Tibial nerve (tissue), 4 donors: ENCODE results near the gene GSTT4.
"Not testable (repeated sequence)": the region's sequence is repeated elsewhere in the genome, so short reads cannot be mapped to it uniquely, and the experiment has no call there.

Experiments
- EP300 ChIP-seq, 2 donors: sonication (generic); formaldehyde crosslinking; IDR thresholded peaks; one replicate each; pipeline ENCODE4 v1.6.1; 2017; ENCODE audit warnings: antibody characterized with exemption in 2 of 2, mild to moderate bottlenecking in 1 of 2
- POLR2A ChIP-seq, 2 donors: fragments of 450-650 bp; IDR thresholded peaks; one replicate each; pipeline ENCODE4 v1.6.1; 2017; ENCODE audit warnings: antibody characterized with exemption in 2 of 2, mild to moderate bottlenecking in 2 of 2, moderate library complexity in 2 of 2
- TF ChIP-seq, protein P1 (sequence below), 5 experiments: fragments of 200-600 bp in 3 of 5; fragments of 450-650 bp in 2 of 5; sonication (generic) in 3 of 5; IDR thresholded peaks; one replicate each; pipeline ENCODE4 v1.5.1; 2016 to 2019; ENCODE audit warnings: antibody characterized with exemption in 5 of 5, mild to moderate bottlenecking in 3 of 5, moderate library complexity in 2 of 5

DNA sequence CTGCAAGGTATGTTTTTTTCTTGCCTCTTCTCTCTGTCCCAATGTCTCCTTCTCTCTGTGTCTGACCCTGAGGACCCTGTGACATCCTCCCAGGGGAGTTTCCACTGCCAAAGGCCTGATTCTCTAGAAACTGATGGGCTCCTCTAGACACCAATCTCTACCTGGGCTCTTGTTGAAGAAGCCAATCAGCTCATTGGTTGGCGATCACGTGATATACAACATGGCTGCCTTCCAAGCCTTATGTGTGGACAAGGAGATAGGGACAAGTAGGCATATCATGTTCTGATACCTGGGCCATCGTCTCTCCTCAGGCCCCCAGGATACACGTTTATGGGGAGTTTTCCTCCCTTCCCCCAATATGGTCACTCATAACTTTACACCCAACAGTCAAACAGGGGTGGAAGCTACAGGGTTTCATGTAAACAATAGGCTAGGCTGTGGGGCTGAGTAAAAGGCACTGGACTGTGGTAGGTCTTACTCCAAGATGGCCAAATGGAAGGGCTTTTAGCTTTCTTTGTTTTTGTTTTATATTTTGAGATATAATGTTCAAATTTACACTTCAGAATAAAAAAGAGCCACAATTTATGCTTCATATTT is 11.6 kb downstream of the GSTT4 start:
- TF ChIP-seq, protein P1, sequence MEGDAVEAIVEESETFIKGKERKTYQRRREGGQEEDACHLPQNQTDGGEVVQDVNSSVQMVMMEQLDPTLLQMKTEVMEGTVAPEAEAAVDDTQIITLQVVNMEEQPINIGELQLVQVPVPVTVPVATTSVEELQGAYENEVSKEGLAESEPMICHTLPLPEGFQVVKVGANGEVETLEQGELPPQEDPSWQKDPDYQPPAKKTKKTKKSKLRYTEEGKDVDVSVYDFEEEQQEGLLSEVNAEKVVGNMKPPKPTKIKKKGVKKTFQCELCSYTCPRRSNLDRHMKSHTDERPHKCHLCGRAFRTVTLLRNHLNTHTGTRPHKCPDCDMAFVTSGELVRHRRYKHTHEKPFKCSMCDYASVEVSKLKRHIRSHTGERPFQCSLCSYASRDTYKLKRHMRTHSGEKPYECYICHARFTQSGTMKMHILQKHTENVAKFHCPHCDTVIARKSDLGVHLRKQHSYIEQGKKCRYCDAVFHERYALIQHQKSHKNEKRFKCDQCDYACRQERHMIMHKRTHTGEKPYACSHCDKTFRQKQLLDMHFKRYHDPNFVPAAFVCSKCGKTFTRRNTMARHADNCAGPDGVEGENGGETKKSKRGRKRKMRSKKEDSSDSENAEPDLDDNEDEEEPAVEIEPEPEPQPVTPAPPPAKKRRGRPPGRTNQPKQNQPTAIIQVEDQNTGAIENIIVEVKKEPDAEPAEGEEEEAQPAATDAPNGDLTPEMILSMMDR (IDR thresholded peaks at IDR 0.05): not testable (repeated sequence)
- not testable (repeated sequence) for TF ChIP-seq EP300, POLR2A (IDR thresholded peaks at IDR 0.05)
